ENCODE measurements around the gene ATP6V0A4. TPM values are rescaled to one million over a fixed set of nuclear protein-coding genes. Genes with fewer than 3 reads are reported as not detected.
"Not testable (repeated sequence)": the region's sequence is repeated elsewhere in the genome, so short reads cannot be mapped to it uniquely, and the experiment has no call there.

The ATP6V0A4 gene
- total RNA-seq, 1 experiment from 2014 or later, result not detected

DNA sequence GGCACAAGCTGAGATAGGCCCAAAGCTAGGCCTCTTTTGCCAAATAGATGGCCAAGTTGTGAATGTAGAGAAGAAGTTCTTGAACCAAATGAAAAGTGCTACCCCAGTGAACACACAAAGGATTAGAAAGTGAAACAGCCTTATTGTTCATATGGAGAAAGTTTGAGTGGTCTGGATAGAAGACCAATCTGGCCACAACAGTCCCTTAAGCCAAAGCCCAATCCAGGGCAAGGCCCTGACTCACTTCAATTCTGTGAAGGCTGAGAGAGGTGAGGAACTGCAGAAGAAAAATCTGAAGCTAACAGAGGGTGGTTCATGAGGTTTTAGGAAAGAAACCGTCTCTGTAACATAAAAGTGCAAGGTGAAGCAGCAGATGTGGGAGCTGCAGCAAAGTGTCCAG lies 18.7 kb upstream of the ATP6V0A4 start:
- DNase-seq, result no peak
- H3K79me2 ChIP-seq (ENCODE audit: low read length), result no peaks in the 10 kb centered on the region
- H3K4me1 ChIP-seq (ENCODE audit: low read length), result no peaks in the 10 kb centered on the region
- no peak overlapping the region for H2AFZ ChIP-seq (ENCODE audit: low read length)
- H3K4me2 ChIP-seq (ENCODE audit: low read depth, low read length, poor library complexity, severe bottlenecking), result no peak overlapping the region
- H3K9ac ChIP-seq (ENCODE audit: low read length), result no peak overlapping the region
- H4K20me1 ChIP-seq (ENCODE audit: insufficient read depth, low read depth, low read length), result no peaks in the 10 kb centered on the region
- H3K9me2 ChIP-seq (replicated peaks; ENCODE audit: insufficient read depth, low read length), result no peaks in the 10 kb centered on the region
- H3K4me3 ChIP-seq (ENCODE audit: low read length), result no peak overlapping the region
- no peaks in the 10 kb centered on the region for H3K9me3 ChIP-seq (ENCODE audit: low read length)
- H3K36me3 ChIP-seq (ENCODE audit: insufficient read depth, low read length), result no peaks in the 10 kb centered on the region
- H3K27me3 ChIP-seq (ENCODE audit: low read length), result no peaks in the 10 kb centered on the region
- H3K27ac ChIP-seq (ENCODE audit: low read length), result no peak overlapping the region

DNA sequence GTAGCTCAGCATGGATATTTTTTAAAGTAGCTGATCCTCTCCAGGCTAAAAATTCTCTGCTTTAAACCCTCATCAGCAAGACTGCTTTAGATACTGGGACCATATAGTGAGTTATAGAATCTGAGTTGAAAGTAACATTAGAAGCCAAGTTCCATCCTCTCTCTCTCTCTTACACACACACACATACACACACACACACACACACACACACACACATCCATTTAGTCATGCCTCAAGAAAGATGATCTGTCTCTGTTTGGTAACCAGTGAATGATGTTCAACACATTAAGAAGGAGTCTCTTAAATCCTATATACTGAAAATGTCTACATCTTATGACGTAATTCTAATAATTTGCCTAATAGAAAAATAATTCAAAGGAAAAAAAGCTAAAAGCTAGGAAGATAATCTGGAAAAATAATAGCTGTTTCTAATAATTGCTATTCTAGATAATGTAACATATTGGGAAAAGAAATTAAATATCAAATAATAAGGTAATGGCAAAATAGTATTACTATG lies 16.9 kb upstream of the ATP6V0A4 start:
- Histone ChIP-seq H3K9me3 (ENCODE audit: low read length) (no peaks in the 10 kb centered on the region), H2AFZ (ENCODE audit: low read length) (no peak overlapping the region), H4K20me1 (ENCODE audit: insufficient read depth, low read depth, low read length) (no peaks in the 10 kb centered on the region), H3K9me2 (replicated peaks; ENCODE audit: insufficient read depth, low read length) (no peaks in the 10 kb centered on the region), H3K4me3 (ENCODE audit: low read length) (no peak overlapping the region), H3K27ac (ENCODE audit: low read length) (no peak overlapping the region), H3K4me2 (ENCODE audit: low read depth, low read length, poor library complexity, severe bottlenecking) (no peak overlapping the region), H3K79me2 (ENCODE audit: low read length) (no peaks in the 10 kb centered on the region), H3K36me3 (ENCODE audit: insufficient read depth, low read length) (no peaks in the 10 kb centered on the region), H3K27me3 (ENCODE audit: low read length) (no peaks in the 10 kb centered on the region), H3K4me1 (ENCODE audit: low read length) (no peaks in the 10 kb centered on the region), H3K9ac (ENCODE audit: low read length) (no peak overlapping the region)
- no peak for DNase-seq

DNA sequence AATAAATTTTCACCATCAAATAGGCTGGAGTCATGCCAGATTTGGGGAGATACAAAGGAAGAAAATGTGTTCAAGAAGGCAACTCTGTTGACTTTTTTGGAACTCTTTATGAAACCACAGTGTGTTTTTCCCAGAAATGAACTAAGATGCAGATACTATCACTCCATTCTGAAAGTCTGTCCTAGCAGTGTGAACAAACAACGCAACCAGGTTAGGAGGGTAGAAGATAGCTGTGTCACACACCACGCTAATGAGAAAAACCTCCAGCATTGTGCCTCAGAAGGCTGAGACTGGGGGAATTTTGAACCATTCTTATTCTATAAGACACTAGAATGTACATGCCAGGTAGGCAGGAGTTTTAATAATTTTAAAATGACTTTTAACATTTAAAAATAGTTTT lies 15.9 kb upstream of the ATP6V0A4 start:
- DNase-seq, result no peak
- H2AFZ ChIP-seq (ENCODE audit: low read length), result no peak overlapping the region
- H3K9ac ChIP-seq (ENCODE audit: low read length), result no peak overlapping the region
- H3K4me2 ChIP-seq (ENCODE audit: low read depth, low read length, poor library complexity, severe bottlenecking), result no peak overlapping the region
- no peaks in the 10 kb centered on the region for H3K79me2 ChIP-seq (ENCODE audit: low read length)
- H3K36me3 ChIP-seq (ENCODE audit: insufficient read depth, low read length), result no peaks in the 10 kb centered on the region
- H3K27ac ChIP-seq (ENCODE audit: low read length), result no peak overlapping the region
- H3K4me3 ChIP-seq (ENCODE audit: low read length), result no peak overlapping the region
- no peaks in the 10 kb centered on the region for H3K4me1 ChIP-seq (ENCODE audit: low read length)
- H3K9me2 ChIP-seq (replicated peaks; ENCODE audit: insufficient read depth, low read length), result no peaks in the 10 kb centered on the region
- H3K27me3 ChIP-seq (ENCODE audit: low read length), result no peaks in the 10 kb centered on the region
- no peaks in the 10 kb centered on the region for H4K20me1 ChIP-seq (ENCODE audit: insufficient read depth, low read depth, low read length)
- H3K9me3 ChIP-seq (ENCODE audit: low read length), result no peaks in the 10 kb centered on the region

DNA sequence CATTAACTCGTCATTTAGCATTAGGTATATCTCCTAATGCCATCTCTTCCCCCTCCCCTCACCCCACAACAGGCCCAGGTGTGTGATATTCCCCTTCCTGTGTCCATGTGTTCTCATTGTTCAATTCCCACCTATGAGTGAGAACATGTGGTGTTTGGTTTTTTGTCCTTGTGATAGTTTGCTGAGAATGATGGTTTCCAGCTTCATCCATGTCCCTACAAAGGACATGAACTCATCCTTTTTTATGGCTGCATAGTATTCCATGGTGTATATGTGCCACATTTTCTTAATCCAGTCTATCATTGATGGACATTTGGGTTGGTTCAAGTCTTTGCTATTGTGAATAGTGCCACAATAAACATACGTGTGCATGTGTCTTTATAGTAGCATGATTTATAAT lies 13.3 kb upstream of the ATP6V0A4 start:
- H3K27me3 ChIP-seq (ENCODE audit: low read length); H3K4me3 ChIP-seq (ENCODE audit: low read length); H3K79me2 ChIP-seq (ENCODE audit: low read length); H2AFZ ChIP-seq (ENCODE audit: low read length); H3K9ac ChIP-seq (ENCODE audit: low read length); DNase-seq; H3K36me3 ChIP-seq (ENCODE audit: insufficient read depth, low read length); H4K20me1 ChIP-seq (ENCODE audit: insufficient read depth, low read depth, low read length); H3K27ac ChIP-seq (ENCODE audit: low read length); H3K4me2 ChIP-seq (ENCODE audit: low read depth, low read length, poor library complexity, severe bottlenecking); H3K4me1 ChIP-seq (ENCODE audit: low read length); H3K9me3 ChIP-seq (ENCODE audit: low read length); H3K9me2 ChIP-seq (replicated peaks; ENCODE audit: insufficient read depth, low read length): not testable (repeated sequence)

DNA sequence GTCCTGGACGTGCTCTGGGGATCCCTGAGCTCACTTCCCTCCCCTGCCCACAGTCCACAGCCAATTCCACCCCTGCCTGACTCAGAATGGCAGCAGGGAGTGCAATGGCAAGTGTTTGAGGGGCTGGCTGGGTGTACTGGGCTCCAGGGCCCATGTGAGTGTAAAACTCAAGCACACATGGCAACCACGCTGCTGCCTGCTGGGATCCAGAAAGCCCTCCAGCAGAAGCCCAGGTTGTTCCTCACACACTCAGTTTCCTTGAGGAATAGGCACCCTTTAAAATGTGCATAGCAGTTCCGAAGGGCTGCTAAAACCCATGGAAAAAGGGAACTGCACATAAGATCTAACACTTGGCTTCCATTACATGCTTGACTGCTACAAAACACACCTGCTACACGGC lies 11.3 kb upstream of the ATP6V0A4 start:
- no peaks in the 10 kb centered on the region for H4K20me1 ChIP-seq (ENCODE audit: insufficient read depth, low read depth, low read length)
- no peak overlapping the region for H3K27ac ChIP-seq (ENCODE audit: low read length)
- no peaks in the 10 kb centered on the region for H3K9me2 ChIP-seq (replicated peaks; ENCODE audit: insufficient read depth, low read length)
- no peak overlapping the region for H3K4me2 ChIP-seq (ENCODE audit: low read depth, low read length, poor library complexity, severe bottlenecking)
- no peaks in the 10 kb centered on the region for H3K4me1 ChIP-seq (ENCODE audit: low read length)
- no peaks in the 10 kb centered on the region for H3K9me3 ChIP-seq (ENCODE audit: low read length)
- no peak overlapping the region for H3K4me3 ChIP-seq (ENCODE audit: low read length)
- H3K27me3 ChIP-seq (ENCODE audit: low read length), result no peaks in the 10 kb centered on the region
- H2AFZ ChIP-seq (ENCODE audit: low read length), result no peak overlapping the region
- H3K36me3 ChIP-seq (ENCODE audit: insufficient read depth, low read length), result no peaks in the 10 kb centered on the region
- no peak overlapping the region for H3K9ac ChIP-seq (ENCODE audit: low read length)
- H3K79me2 ChIP-seq (ENCODE audit: low read length), result no peaks in the 10 kb centered on the region
- no peak for DNase-seq

DNA sequence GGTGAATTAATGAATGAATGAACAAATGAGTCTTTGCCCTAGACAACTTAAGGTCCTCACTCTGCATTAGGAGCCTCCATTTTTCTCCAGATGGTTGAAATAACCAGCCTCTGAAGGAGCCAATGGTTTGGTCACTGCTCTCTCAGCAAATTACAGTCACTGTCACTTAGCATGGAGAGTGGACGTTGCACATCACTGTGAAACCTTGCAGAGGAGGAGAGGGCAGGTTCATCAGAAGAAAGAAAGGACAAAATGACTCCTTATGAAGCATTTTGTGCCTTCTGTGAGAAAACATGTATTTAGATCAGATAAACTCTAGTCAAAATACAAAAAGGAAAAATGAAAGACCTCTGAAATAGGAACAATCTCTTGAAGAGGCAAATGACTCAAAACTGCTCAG lies 6.6 kb upstream of the ATP6V0A4 start:
- no peaks in the 10 kb centered on the region for H3K79me2 ChIP-seq (ENCODE audit: low read length)
- no peak overlapping the region for H3K4me3 ChIP-seq (ENCODE audit: low read length)
- H3K4me2 ChIP-seq (ENCODE audit: low read depth, low read length, poor library complexity, severe bottlenecking), result no peak overlapping the region
- no peaks in the 10 kb centered on the region for H3K36me3 ChIP-seq (ENCODE audit: insufficient read depth, low read length)
- H3K9ac ChIP-seq (ENCODE audit: low read length), result no peak overlapping the region
- H3K9me2 ChIP-seq (replicated peaks; ENCODE audit: insufficient read depth, low read length), result no peaks in the 10 kb centered on the region
- DNase-seq, result no peak
- H2AFZ ChIP-seq (ENCODE audit: low read length), result no peak overlapping the region
- H3K4me1 ChIP-seq (ENCODE audit: low read length), result no peaks in the 10 kb centered on the region
- H3K9me3 ChIP-seq (ENCODE audit: low read length), result no peaks in the 10 kb centered on the region
- no peaks in the 10 kb centered on the region for H4K20me1 ChIP-seq (ENCODE audit: insufficient read depth, low read depth, low read length)
- no peaks in the 10 kb centered on the region for H3K27me3 ChIP-seq (ENCODE audit: low read length)
- H3K27ac ChIP-seq (ENCODE audit: low read length), result no peak overlapping the region

DNA sequence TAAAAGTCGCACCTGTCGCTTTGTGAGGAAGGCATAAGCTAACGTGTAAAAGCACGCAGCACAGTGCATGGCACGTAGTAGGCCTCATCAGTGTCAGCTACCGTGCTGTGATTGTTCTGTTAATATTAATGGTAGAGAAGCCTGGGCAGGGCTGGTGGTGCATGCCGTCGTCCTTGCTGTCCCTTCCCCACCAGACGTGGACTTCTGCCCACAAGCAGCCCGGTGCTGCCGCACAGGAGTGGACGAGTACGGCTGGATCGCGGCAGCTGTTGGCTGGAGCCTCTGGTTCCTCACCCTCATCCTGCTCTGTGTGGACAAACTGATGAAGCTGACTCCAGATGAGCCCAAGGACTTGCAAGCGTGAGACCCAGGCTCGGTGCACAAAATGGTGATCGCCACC lies 4.7 kb upstream of the ATP6V0A4 start:
- H3K4me3 ChIP-seq (ENCODE audit: low read length), result no peak overlapping the region
- H3K4me1 ChIP-seq (ENCODE audit: low read length), result no peaks in the 10 kb centered on the region
- H3K9me2 ChIP-seq (replicated peaks; ENCODE audit: insufficient read depth, low read length), result no peaks in the 10 kb centered on the region
- H3K27ac ChIP-seq (ENCODE audit: low read length), result no peak overlapping the region
- no peak overlapping the region for H3K9ac ChIP-seq (ENCODE audit: low read length)
- no peaks in the 10 kb centered on the region for H3K27me3 ChIP-seq (ENCODE audit: low read length)
- H4K20me1 ChIP-seq (ENCODE audit: insufficient read depth, low read depth, low read length), result no peaks in the 10 kb centered on the region
- H2AFZ ChIP-seq (ENCODE audit: low read length), result no peak overlapping the region
- H3K79me2 ChIP-seq (ENCODE audit: low read length), result no peaks in the 10 kb centered on the region
- DNase-seq, result no peak
- H3K4me2 ChIP-seq (ENCODE audit: low read depth, low read length, poor library complexity, severe bottlenecking), result no peak overlapping the region
- no peaks in the 10 kb centered on the region for H3K9me3 ChIP-seq (ENCODE audit: low read length)
- no peaks in the 10 kb centered on the region for H3K36me3 ChIP-seq (ENCODE audit: insufficient read depth, low read length)

DNA sequence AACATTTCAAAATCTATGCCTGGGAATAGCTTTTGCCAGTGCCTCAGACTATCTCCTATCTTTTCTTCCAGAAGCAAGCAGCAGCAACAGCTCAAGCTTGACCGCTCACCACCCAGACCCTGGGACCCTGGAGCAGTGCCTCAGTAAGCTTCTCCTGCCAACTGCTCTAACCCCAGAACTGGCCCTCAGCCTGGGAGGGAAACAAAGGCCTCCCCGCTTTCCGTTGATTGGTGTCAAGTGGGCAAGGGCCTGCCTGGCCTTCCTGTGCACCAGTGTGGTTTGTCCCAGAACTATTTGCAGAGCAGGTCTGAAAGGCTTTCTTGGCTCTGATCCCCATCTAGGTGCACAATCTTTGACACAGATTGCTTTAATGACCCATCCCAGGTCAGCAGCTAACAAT lies 3.3 kb upstream of the ATP6V0A4 start:
- no peaks in the 10 kb centered on the region for H3K9me2 ChIP-seq (replicated peaks; ENCODE audit: insufficient read depth, low read length)
- no peaks in the 10 kb centered on the region for H3K27me3 ChIP-seq (ENCODE audit: low read length)
- no peaks in the 10 kb centered on the region for H3K36me3 ChIP-seq (ENCODE audit: insufficient read depth, low read length)
- H3K4me2 ChIP-seq (ENCODE audit: low read depth, low read length, poor library complexity, severe bottlenecking), result no peak overlapping the region
- no peak overlapping the region for H3K9ac ChIP-seq (ENCODE audit: low read length)
- H3K27ac ChIP-seq (ENCODE audit: low read length), result no peak overlapping the region
- no peak for DNase-seq
- no peaks in the 10 kb centered on the region for H3K9me3 ChIP-seq (ENCODE audit: low read length)
- H2AFZ ChIP-seq (ENCODE audit: low read length), result no peak overlapping the region
- H3K4me3 ChIP-seq (ENCODE audit: low read length), result no peak overlapping the region
- no peaks in the 10 kb centered on the region for H3K79me2 ChIP-seq (ENCODE audit: low read length)
- H3K4me1 ChIP-seq (ENCODE audit: low read length), result no peaks in the 10 kb centered on the region
- no peaks in the 10 kb centered on the region for H4K20me1 ChIP-seq (ENCODE audit: insufficient read depth, low read depth, low read length)
